Epidermal melanocyte (primary cell): Measurements from ENCODE around the gene TEX12.
"Not testable (repeated sequence)": the region's sequence is repeated elsewhere in the genome, so short reads cannot be mapped to it uniquely, and the experiment has no call there.

Experiments used
- DNase-seq: peaks from one replicate; pipeline ENCODE4 v3.0.0; 2011; ENCODE audit warnings: low spot score; ENCODE audit not compliant: insufficient read length

TEX12 gene

DNA sequence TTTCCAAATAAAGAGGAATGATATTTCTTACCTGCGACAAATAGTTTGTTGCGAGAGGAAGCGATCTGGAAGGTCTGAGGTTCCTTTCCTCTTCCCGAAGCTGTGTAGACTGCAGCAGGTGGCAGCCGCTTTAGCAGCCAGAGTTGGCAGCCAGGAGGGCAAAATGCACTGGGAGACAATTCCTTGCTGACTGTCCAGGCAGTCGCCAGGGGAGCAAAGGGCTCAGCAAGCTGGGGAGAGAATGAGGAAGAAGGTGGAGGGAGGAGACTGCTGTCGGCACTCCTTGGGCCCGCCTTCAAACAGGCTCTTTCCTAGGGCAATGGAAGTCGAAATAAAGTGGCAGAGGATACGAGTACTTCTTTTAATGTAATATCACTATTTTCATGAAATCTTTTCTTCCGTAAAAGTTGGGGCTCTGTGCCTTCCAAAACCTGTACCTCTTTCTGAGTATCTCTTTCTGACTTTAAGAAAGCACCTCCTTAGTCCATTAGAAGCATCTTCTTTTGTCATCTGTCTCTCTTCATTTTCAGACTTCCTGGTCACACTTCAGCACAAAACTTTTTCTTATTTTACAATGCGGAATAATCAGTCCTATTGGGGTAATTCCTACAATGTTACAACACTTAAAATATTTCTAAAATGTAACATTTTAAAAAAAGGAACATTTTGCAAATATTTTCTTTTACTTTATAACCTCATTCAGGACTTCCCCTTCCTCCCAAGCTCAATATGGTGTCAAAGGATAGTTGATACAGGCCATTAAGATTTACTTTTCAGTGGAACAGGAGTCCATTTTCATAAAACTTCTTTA is 3.1 kb upstream of the TEX12 start, which contains the start of gene IL18:
IL18 (minus strand) TSS at position 220 of the 811 bp plus-strand sequence. CDS start 9,041 bp downstream, outside the sequence.
- DNase-seq = no peak

DNA sequence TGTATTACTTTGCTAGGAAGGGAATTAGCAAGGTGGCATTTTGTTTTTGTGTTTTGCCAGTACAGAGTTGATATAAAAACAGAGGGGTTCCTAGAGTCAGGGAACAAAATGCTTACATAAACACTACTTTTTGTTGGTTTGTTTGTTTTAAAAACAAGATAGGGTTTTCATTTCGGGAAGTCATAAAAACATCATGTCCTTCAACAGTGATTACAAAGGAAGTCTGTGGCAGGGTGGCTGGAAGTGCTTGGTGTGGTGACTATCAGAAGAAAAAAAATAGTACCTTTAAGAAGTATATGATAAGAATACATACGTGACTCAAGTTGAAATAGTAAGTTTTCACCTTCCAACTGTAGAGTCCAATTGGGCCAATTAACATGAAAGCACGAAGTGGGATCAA is 2.1 kb upstream of the TEX12 start:
- DNase-seq = no peak

DNA sequence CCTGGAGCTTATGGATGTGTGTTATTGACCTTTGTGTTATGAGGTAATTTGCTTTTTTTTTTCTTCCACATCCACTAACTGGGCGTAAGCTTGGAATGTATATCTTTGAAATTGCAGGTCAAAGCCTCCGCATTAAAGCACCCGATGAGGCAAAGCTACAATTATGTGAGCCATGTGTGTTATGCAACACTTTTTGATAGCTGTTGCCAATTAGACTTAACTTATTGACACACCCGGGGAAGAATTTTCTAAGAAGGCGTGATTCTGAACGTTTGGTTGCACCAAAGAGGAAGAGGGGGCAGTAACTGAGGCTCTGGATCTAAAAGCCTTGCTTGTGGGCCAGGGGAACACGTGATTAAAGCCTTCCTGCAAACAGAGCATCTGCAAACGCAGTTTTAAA is 610 bp upstream of the TEX12 start:
- DNase-seq = no peak

DNA sequence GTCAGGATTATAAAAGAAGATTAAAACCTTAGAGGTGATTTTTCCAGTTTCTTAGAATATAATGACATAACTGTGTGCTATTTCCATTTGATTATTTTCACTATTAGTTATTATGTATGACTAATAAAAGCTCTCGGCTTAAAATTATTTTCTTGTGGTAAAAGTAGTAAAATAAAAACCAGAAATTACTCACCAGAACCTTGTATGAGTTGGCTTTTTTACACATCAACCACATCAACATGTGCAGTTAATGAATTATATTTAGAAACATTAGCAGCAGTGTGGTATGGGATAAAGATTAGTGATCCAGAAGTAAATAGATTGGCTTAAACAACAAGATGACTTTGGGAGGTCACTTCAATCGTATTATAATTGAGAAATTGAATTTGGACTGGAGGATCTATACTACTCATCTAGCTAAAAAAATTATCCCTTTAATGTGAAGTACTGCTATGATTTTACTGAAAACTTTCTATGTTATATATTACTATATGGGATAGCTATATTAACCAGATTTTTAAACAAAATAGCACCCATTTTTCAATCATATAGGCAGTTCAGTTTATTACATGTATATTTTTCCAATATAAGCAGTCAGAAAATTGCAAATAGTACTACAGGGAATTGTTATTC is 5.3 kb downstream of the TEX12 start:
- no peak for DNase-seq

DNA sequence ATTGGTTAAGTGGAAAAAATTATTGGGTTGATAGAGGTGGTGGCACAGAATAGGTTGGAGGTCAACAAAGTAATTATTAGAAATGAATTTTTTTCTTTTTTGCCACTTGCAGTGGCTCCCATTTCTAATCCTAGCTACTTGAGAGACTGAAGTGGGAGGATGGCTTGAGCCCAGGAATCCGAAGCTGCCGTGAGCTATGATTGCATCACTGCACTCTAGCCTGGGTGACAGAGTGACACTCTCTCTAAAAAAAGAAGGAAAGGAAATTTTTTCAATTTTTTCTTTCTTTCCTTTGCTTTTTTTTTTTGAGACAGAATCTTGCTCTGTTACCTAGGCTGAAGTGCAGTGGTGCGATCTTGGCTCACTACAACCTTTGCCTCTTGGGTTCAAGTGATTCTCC is 6.0 kb downstream of the TEX12 start:
- no peak for DNase-seq

DNA sequence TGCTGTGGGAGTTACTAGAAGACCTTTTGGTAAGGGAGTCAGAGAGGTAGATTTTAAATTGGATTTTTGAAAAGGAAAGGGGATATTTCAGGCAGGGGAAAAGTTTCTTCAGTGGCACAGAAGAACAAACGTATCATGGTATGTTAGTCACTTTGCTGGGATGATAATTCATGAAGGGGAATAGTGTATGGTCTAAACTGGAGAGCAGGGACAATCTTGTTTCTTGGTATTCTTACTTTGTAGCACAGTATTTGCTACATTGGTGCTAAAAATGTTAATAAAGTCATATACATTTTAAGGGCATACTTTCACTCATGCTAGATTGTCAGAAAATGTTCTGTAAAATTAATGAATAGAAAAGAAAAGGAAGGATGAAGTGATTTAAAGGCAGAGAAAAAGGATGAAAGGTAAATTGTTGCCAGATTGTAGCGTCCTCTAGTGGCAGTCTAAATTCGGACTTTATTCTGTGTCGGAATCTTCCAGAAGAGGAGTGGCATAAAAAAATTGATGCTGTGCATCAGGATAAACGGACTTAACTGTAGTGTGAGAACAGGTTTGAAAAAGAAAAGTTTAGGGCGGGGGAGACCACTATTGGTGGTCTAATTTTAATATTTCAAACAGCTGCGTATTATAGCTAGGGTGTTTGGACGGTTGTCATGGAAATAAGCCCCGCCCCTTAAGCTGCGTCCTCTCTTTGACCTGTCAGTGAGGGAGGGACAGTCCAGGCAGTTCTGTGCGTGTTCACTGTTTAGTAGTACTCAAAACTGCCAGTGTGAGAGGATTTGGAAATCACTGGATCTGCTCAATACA is 7.8 kb downstream of the TEX12 start, which contains the start of gene BCO2:
BCO2 (plus strand) TSS at position 724 of the 810 bp plus-strand sequence. CDS start 90 bp downstream, outside the sequence.
- DNase-seq = peak; percentile 55

DNA sequence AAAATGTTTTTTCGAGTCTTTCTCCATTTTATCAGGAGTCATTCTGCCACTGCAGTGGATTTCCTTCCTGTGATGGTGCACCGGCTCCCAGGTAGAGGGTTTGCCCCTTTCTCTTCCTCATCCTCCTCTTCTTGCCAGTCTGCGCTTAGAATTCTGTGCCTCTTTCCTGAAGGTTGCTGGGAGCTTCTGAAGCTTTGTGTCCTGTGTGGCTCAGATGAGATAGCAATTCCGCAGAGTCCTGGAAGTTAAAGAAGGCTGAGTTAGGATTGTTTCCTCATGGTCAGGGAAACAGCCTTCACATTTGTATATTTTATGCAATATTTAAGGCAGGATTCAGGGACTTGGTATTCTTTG is 8.4 kb downstream of the TEX12 start:
- no peak for DNase-seq

DNA sequence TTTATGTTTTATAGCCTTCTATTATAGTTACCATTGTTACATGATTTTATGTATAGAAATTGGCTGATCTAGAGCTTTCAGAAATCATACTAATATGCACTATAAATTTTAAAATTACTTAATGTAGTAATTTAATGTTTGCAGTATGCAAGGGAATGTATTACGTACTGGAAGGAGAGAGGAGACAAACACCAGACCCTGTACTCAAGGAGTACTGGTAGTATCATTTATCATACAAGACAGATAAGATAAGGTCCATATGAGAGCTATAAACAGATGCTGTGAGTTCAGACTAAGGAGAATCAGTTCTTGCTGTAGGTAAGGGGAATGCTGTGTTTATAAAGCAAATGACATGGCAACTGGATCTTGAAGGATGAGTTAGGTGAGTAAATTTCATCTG is 8.9 kb downstream of the TEX12 start:
- DNase-seq = no peak

DNA sequence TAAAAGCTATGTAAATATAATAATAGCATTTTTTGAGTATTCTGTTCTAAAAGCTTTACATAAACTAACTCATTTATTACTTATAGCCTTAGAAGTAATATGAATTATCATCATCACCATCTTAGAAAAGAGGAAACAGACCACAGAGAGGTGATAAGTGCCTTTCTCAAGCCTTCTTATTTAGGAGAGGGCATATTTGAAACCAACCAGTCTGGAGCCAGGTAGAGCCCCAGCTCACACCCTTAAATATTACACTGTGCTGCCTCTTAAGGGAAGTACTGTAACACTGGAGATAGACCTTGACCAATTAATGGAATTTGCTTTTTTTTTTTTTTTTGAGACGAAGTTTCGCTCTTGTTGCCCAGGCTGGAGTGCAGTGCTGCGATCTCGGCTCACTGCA is 10.4 kb downstream of the TEX12 start:
- no peak for DNase-seq

DNA sequence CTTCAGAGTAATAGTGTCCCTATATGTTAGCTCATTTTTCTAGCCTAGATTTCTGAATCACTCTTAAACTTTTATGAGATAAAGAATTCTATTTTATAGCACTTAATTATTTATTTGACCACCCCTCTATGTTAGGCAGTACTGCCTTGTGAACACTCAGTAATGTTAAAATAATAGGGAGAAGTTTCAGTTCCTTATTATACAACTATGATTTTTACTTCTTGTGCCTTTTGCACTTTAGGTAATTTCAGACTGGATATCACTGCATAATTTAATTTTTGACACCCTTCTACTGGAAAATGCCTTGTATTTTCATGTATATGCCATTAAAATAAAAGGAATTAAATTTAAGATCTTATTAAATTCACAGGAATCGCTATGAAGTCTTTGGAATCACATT is 11.3 kb downstream of the TEX12 start:
- DNase-seq = no peak

DNA sequence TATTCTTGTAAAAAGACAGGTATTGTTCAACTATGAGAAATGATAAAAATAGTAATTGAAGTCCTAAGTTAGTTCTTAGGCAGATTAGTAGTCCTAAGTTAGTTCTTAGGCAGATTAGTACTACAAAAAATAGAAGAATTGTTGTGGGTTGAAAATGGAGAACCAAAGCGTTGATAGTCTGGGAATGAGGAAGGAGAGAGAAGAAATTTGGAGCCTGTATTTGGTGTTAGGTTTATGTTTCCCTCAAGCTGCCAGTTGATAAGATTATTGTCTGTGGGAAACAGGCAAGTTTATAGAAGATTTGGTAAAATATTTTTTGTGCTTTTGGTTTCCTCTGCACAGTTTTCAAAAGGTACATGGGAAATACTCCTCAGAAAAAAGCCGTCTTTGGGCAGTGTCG is 11.8 kb downstream of the TEX12 start:
- no peak for DNase-seq

DNA sequence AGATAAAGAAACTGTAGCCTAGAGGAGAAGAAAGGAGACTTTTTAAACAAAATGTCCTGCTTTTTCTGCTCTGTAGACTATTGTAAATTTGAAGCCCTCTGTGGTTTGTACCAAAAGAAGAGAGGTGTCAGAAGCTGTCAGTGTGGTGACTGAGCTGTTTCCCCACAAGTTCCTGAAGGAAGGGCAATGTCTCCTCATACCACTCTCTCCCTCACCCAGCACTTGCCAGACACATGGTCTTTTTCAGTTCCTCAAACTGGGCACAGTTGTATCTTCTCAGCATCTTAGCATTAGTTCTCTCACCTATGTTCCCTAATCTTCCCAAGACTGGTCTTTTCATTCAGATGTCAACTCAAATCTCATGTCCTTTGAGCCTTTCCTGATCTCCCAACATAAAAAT is 12.4 kb downstream of the TEX12 start:
- no peak for DNase-seq

DNA sequence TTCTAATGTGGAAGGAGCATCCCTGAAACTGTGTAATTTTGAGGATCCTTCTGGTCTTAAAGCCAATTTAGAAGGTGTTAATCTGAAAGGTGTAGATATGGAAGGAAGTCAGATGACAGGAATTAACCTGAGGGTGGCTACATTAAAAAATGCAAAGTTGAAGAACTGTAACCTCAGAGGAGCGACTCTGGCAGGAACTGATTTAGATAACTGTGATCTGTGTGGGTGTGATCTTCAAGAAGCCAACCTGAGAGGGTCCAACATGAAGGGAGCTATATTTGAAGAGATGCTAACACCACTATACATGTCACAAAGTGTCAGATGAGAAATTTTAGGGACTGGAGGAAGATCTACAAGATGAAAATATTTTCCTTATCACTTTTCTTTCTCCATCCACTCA is 15.7 kb downstream of the TEX12 start:
- no peak for DNase-seq

DNA sequence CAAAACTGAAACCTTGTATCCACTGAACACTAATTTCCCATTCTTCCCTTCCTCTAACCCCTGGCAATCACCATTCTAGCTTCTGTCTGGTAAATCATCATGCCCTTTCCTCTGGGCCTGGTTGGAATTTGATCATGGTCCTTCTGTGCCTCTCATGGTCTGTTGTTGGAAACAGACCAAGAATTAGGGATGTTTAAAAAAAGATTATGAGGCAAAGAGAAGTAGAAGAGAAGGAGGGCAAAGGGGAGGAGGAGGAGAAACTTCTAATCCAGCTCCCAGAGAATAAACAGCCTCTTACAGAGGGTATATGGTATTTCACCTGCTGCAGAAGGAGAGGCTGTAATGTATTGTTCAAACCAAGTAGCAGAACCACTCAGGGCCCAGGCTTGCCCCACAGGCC is 18.7 kb downstream of the TEX12 start:
- DNase-seq = no peak

DNA sequence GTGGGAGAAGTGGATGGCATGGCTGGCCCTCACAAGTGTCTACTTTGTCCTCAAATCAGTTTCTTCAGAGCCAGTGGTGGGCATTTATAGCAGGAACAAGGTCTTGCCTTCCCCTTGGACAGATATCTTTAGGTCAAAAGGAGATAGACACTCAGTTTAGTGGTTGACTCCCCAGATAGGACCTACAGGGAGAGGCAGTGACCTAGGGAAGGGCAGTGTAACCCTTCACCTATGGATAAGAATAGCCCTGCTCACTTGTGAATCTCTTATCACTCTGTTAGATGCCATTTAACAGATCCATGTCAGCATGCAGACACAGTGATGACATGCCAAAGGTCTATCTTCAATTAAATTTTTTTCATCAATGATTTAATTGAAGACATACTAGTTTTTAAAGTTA is 19.1 kb downstream of the TEX12 start:
- no peak for DNase-seq

DNA sequence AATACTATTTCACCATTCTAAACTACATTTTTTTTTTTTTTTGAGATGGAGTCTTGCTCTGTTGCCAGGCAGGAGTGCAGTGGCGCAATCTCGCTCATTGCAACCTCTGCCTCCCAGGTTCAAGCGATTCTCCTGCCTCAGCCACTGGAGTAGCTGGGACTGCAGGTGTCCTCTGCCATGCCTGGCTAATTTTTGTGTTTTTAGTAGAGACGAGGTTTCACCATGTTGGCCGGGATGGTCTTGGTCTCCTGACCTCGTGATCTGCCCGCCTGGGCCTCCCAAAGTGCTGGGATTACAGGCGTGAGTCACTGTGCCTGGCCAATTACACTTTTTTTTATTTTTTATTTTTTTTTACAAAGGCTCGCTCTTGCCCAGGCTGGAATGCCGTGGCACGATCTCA is 27.9 kb downstream of the TEX12 start:
- not testable (repeated sequence) for DNase-seq

DNA sequence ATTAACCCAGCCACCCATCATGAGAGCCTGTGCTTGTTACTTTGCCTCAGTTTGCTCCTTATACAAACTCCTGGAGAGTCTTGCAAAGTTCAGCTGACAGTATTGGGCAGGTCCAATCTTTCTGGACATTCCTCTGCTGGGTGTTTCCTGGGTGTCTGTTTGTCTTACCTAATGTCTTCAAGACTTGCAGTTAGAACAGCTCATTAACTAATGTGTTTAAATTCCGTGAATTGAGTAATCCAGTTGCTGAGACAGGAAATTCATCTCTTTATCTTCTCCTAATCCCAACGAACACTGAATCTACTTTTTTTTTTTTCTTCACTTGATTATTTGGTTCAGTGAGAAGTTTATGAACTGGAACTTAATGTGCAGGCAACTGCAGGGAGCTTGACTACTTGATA is 28.8 kb downstream of the TEX12 start:
- DNase-seq = no peak

DNA sequence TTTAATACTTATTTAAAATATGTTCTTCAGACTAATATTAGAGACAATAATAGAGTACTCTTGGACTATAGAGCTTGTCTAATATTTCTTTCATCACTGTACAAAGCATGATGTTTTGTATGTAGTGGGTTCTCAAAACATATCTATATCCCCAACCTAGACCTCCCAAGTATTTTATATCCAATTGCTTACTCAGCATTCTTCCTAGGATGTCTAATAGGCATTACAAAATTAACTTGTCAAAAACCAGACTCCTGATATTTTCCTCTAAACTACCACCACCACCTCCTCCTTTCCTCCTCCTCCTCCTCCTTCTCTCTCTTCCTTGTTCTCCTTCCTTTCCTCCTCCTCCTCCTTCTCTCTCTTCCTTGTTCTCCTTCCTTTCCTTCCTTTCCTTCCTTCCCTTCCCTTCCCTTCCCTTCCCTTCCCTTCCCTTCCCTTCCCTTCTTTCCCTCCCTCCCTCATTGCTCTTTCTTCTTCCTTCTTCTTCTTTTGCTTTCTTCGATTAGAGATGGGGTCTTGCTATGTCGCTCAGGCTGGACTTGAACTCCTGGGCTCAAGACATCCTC is 29.4 kb downstream of the TEX12 start:
- no peak for DNase-seq

DNA sequence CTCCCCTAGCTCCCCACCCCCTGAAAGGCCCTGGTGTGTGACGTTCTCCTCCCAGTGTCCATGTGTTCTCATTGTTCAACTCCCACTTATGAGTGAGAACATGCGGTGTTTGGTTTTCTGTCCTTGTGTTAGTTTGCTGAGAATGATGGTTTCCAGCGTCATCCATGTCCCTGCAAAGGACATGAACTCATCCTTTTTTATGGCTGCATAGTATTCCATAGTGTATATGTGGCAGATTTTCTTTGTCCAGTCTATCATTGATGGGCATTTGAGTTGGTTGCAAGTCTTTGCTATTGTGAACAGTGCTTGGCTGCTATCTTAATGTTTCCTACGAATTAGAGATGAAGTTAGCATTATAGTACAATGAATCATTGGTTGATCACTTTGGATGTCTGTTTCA is 31.9 kb downstream of the TEX12 start:
- DNase-seq = not testable (repeated sequence)

DNA sequence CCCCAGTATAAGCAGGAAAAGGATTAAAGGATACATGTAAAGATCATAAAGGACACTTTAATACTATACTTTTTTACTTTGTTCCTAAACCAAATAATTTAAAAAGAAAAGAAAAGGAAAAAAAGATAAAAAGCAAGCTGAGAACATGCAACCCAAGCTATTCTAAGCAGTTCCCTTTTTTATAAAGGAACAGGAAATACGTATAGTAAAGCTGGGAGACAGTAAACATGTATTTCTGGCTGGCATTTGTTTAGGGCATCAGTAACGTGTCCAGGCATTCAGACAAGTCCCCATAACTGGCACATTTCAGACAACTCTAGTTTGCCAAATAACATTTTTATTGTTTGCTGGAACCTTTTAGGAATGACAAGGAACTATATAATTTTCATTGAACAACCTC is 33.1 kb downstream of the TEX12 start:
- no peak for DNase-seq

DNA sequence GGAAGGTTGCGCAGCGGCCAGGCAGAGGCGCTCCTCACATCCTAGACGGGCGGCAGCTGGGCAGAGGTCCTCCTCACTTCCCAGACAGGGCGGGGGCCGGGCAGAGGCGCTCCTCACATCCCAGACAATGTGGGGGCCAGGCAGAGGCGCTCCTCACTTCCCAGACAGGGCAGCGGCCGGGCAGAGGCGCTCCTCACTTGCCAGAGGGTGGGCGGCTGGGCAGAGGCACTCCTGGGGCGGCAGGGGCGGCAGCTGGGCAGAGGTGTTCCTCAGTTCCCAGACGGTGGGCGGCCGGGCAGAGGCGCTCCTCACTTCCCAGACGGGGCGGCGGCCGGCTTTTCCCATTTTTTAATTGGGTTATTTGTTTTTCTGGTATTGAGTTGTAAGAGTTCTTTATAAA is 38.9 kb downstream of the TEX12 start:
- DNase-seq = no peak

DNA sequence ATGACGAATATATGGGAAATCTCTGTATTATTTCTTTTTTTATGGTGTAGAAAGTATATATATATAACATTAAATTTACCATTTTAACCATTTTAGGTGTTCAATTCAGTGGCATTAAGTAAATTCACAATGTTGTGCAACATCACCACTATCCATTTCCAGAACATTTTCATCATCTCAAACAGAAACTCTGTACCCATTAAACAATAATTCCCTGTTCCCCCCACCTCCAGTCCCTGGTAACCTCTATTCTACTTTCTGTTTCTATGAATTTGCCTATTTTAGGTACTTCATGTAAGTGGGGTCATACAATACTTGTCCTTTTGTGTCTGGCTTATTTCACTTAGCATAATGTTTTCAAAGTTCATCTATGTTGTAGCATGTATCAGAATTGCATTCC is 43.7 kb downstream of the TEX12 start:
- no peak for DNase-seq
